GM10266 (cell line): Measurements from ENCODE around the gene HTRA3.
"Not testable (repeated sequence)": the region's sequence is repeated elsewhere in the genome, so short reads cannot be mapped to it uniquely, and the experiment has no call there.

Source experiments
- DNase-seq: peaks from one replicate; pipeline ENCODE4 v3.0.0; 2012; ENCODE audit errors: extremely low spot score
- TF ChIP-seq, protein P1 (sequence below): IDR thresholded peaks from 2 replicates; pipeline ENCODE4 v1.5.1; 2012; ENCODE audit warnings: mild to moderate bottlenecking, low read depth; ENCODE audit not compliant: control insufficient read depth, insufficient read depth; ENCODE audit errors: missing control alignments

HTRA3 gene

DNA sequence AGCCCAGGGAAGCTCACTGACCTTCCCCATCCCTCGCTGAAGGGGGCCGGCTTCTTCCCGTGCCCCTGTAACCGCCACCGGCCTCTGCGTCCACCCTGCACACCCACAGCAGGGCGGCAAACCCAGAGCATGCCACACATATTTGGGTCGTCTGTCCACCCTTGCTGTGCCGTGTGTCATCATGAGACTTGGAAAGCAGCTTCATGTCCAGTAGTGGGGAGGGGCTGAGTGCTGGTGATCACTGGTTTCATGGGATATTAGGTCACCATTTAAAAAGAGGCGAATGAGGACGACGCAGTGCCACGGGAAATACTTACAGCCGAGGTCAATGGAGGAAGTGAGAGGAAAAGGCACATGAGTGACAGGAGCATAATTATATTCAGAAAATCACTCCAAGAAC, 74.8 kb downstream of the HTRA3 start:
- DNase-seq: no peak
- TF ChIP-seq, protein P1, sequence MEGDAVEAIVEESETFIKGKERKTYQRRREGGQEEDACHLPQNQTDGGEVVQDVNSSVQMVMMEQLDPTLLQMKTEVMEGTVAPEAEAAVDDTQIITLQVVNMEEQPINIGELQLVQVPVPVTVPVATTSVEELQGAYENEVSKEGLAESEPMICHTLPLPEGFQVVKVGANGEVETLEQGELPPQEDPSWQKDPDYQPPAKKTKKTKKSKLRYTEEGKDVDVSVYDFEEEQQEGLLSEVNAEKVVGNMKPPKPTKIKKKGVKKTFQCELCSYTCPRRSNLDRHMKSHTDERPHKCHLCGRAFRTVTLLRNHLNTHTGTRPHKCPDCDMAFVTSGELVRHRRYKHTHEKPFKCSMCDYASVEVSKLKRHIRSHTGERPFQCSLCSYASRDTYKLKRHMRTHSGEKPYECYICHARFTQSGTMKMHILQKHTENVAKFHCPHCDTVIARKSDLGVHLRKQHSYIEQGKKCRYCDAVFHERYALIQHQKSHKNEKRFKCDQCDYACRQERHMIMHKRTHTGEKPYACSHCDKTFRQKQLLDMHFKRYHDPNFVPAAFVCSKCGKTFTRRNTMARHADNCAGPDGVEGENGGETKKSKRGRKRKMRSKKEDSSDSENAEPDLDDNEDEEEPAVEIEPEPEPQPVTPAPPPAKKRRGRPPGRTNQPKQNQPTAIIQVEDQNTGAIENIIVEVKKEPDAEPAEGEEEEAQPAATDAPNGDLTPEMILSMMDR: no peak

DNA sequence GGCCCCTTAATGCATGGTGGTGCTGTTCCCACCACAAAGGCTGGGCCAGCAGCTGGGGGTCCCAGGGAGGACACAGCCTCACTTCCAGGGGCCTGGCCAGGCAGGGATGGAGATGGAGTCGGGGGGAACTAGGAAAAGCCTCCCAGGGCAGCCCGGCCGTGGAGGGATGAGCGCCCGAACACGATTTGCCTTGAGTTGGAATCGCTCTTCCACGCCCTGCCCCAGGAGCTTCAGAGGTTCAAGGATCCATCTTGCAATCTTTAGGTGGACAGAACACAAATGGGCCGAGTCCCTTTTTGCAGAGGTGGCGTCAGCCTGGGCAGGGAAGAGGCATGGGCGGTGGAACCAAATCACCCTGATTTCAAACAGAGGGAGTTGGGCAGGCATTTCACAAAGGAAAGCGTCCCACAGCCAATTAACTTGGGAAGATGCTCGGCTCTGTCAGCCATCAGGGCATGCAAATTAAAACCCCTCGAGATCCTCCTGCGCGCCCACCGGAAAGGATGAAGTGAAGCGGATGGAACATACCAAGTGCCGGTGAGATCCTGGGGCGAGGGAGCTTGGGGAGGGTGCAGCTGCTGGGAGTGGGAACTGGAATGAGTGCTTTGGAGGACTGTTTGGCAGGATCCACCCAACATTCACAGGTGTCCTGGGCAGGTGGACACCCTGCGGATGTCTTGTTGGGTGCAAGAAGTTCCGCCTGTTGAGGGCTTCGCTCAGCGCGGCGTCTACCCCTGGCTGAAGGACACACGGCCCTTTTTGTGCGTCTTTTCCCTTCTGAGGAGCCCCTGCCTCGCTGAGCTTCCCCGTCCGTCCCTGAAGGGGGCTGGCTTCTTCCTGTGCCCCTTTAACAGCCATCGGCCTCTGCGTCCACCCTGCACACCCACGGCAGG, 75.7 kb downstream of the HTRA3 start:
- TF ChIP-seq, protein P1: no peak
- DNase-seq: no peak

DNA sequence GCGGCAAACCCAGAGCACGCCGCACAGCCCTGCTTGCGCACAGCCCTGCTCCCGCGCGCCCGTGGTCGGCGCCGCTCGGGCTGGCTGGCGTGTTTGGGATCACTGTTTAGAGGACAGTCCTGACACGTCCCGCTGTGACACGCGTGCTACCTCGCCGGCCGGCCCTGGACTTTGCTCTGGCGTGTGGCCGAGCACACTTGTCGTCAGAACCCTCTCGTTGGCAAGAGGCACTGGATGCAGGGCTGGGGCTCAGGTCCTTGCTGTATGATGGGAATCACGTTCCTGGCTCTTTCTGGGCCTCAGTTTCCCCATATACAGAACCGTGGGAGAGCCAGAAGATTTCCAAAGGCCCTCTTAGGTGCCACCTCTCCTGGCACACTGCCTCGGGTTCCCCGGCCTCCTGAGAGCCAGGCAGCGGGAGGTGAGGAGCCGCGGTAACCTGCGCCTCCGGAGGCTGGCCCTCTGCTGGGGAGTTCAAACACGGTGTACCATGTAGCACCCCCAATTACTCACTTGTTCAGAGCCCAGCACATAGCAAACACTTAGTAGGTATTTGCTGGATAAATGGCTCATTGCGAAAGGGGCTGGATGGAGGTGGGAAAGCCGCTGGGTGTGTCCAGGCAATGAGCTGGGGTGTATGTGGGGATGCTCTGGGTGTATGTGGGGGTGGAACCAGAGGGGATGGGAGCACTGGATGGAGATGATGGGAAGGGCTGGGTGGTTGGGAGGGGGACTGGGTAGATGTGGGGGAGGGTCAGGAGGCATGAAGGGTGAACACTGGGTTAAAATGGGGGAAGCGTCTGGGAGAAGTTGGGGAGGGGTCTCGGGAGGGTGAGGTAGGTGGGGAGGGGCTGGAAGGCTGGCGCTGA, 76.6 kb downstream of the HTRA3 start:
- TF ChIP-seq, protein P1: no peak
- no peak for DNase-seq

DNA sequence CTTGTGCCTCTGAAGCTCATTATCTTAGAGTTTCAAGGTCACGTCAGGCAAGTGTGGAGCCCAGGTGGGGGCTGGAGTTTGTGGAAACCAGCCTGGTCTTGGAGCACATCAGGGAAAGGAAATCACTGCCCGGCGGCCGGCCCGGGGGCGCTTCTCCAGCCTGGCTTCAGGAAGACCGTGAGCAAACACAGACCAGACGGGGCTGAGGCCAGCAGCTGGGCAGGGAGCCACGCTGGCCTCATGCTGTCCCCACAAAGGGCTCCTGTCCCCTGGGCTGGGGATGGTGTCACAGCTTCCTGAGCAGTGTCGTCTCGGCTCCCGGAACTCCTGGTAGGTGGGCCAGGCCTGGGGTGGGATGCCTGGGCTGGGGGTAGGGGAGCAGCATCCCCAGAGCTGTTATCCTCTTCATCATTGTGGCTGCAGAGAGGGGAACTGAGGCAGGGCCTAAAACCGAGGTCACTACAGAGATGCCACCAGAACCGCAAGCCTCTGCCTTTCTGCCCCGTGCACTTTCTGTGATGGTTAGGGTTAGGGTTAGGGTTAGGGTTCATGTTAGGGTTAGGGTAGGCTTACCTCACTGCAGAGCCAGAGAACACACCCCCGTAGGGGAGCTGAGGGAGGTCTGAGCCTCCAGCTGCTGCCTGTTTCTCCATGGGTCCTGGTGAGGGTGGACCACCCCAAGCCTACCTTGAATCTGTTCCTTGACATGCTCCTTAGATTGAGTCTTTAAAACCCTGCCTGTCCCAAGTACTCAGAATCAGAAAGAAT, 77.5 kb downstream of the HTRA3 start:
- DNase-seq: no peak
- TF ChIP-seq, protein P1: no peak

DNA sequence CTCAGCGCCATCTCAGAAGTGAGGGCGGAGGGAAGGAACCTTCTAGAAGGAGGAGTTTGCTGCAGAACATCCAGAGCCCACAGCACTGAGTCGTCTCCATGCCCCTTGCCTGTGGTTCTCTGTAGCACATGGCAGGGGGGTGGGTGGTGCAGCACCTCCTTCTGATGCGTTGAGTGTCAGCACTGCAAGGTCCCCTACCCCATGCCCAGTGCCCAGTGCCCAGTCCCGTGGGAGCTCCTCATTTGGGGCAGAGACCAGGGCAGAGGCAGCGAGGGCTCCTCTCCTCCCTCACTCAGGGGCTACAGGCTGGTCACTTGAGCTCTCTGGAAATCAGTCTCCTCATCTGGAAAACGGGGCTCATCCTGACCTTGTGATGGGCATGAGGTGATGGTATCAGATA, 78.1 kb downstream of the HTRA3 start:
- DNase-seq: no peak
- TF ChIP-seq, protein P1: no peak

DNA sequence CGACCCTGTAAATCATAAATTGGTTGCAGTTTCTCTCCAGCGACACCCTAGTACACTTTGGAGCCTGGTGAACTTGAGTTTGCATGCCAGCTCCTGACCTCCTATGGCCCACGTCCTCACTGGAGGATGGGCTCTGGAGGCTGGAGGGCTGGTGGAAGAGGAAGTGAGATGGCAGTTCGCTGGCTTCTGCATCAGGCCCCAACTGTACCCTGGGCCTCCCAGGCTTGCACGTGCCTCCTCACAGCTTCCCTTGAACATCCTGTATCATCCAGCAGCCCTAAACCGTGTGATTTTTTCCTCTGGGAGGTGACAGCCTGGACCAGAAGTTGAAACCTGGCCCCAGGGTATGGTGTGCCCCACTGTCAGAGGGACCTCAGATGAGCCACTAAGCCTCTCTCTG, 78.5 kb downstream of the HTRA3 start:
- TF ChIP-seq, protein P1: no peak
- DNase-seq: no peak

DNA sequence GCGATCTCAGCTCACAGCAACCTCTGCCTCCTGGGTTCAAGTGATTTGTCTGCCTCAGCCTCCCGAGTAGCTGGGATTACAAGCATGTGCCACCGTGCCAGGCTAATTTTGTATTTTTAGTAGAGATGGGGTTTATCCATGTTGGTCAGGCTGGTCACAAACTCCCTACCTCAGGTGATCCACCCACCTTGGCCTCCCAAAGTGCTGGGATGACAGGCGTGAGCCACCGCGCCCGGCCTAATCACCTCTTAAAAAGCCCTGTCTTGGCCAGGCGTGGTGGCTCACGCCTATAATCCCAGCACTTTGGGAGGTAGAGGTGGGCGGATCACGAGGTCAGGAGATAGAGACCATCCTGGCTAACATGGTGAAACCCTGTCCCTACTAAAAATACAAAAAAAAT, 79.7 kb downstream of the HTRA3 start:
- not testable (repeated sequence) for DNase-seq
